HepG2 (cell line): ENCODE data around the gene PGK2. TPM values are rescaled to one million over a fixed set of nuclear protein-coding genes. Genes with fewer than 3 reads are reported as not detected.

Experiments
- CBX1 ChIP-seq: IDR thresholded peaks from one replicate; pipeline ENCODE4 v1.6.1; 2016; ENCODE audit warnings: antibody characterized with exemption, low read depth
- GATAD2A ChIP-seq: IDR thresholded peaks from 2 replicates; pipeline ENCODE4 v1.6.1; 2016
- HHEX ChIP-seq: IDR thresholded peaks from 2 replicates; pipeline ENCODE4 v1.6.1; 2016; ENCODE audit warnings: control low read depth
- JDP2 ChIP-seq: sonication (generic); formaldehyde crosslinking; IDR thresholded peaks from 2 replicates; pipeline ENCODE4 v1.8.1; 2022; ENCODE audit warnings: missing genetic modification reagents, borderline replicate concordance
- NFE2 ChIP-seq: sonication (generic); formaldehyde crosslinking; IDR thresholded peaks from 2 replicates; pipeline ENCODE4 v1.4.0; 2020; ENCODE audit warnings: missing genetic modification reagents
- PHB2 ChIP-seq: fragments of 450-650 bp; IDR thresholded peaks from 2 replicates; pipeline ENCODE4 v1.6.1; 2018; ENCODE audit not compliant: partially characterized antibody
- RFX3 ChIP-seq: IDR thresholded peaks from 2 replicates; pipeline ENCODE4 v1.6.1; 2016; ENCODE audit warnings: missing biosample characterization, missing genetic modification reagents
- SP1 ChIP-seq, 2 experiments: fragments of 450-650 bp in 1 of 2; sonication (generic) in 1 of 2; formaldehyde crosslinking in 1 of 2; IDR thresholded peaks; 2 replicates each; pipeline versions ENCODE4 v1.4.0 to v1.6.1; 2016 to 2020; ENCODE audit warnings: missing genetic modification reagents in 1 of 2
- SPEN ChIP-seq: sonication (generic); formaldehyde crosslinking; IDR thresholded peaks from 2 replicates; pipeline ENCODE4 v1.5.1; 2020; ENCODE audit warnings: low read depth, mild to moderate bottlenecking, missing genetic modification reagents
- TARDBP ChIP-seq: sonication (generic); formaldehyde crosslinking; IDR thresholded peaks from 2 replicates; pipeline ENCODE4 v1.8.0; 2022; ENCODE audit warnings: mild to moderate bottlenecking, missing genetic modification reagents
- TFDP2 ChIP-seq: sonication (generic); formaldehyde crosslinking; IDR thresholded peaks from 2 replicates; pipeline ENCODE4 v1.4.0; 2020; ENCODE audit warnings: missing genetic modification reagents
- ZNF12 ChIP-seq: sonication (generic); formaldehyde crosslinking; IDR thresholded peaks from 2 replicates; pipeline ENCODE4 v1.5.0; 2020; ENCODE audit warnings: missing genetic modification reagents
- ZNF616 ChIP-seq: sonication (generic); formaldehyde crosslinking; IDR thresholded peaks from 2 replicates; pipeline ENCODE4 v1.5.0; 2020; ENCODE audit warnings: low read depth, mild to moderate bottlenecking, missing genetic modification reagents
- ZNF639 ChIP-seq: conservative IDR thresholded peaks from 2 replicates; pipeline ENCODE4 v1.6.1; 2018; ENCODE audit warnings: missing genetic modification reagents
- polyA plus RNA-seq, 8 experiments: library from polyadenylated mRNA; depleted of rRNA in 3 of 8; stranded (reverse) in 7 of 8; unstranded in 1 of 8; fragments of >200 nt; fragmentation: Illumina TruSeq in 4 of 8; extraction: Trizol in 4 of 8; gene quantifications; 2 replicates each; pipeline versions ENCODE4 v1.2.1 to v1.2.3, GENCODE V29; 2011 to 2016; ENCODE audit warnings: low read depth in 4 of 8, missing spikeins in 1 of 8, mixed read lengths in 1 of 8; ENCODE audit not compliant: insufficient read depth in 1 of 8
- total RNA-seq, 5 experiments: library from RNA; depleted of rRNA; stranded (reverse); fragments of >200 nt; fragmentation: Illumina TruSeq; extraction: Trizol; gene quantifications; 2 replicates each; pipeline ENCODE4 v1.2.3, GENCODE V29; 2016; ENCODE audit warnings: low read depth in 1 of 5
- TF ChIP-seq, protein P1 (sequence below): IDR thresholded peaks from 2 replicates; pipeline ENCODE4 v1.6.1; 2016
- TF ChIP-seq, protein P2 (sequence below): sonication (generic); formaldehyde crosslinking; IDR thresholded peaks from 2 replicates; pipeline ENCODE4 v1.4.0; 2020; ENCODE audit warnings: mild to moderate bottlenecking, missing genetic modification reagents
- TF ChIP-seq, protein P3 (sequence below): sonication (generic); formaldehyde crosslinking; IDR thresholded peaks from 2 replicates; pipeline ENCODE4 v1.4.0; 2020; ENCODE audit warnings: mild to moderate bottlenecking, missing genetic modification reagents

The PGK2 gene
- total and polyA plus RNA-seq, 2 of the 13 experiments (the other 11 are each of a cell fraction or from before 2014, with no cell fraction given), result not detected

GRCh38 chr6:49766762-49767161 lies 20.3 kb downstream of the PGK2 start (continued):
- TF ChIP-seq ZNF639 (CRISPR knock-in tag) (no peak), TARDBP (CRISPR knock-in tag) (peak; percentile 33; the same call in 1 of the 2 replicates), TFDP2 (CRISPR knock-in tag) (peak; percentile 64), NFE2 (CRISPR knock-in tag) (no peak), ZNF616 (CRISPR knock-in tag) (no peak), GATAD2A (CRISPR knock-in tag) (peak; percentile 98), PHB2 (no peak), CBX1 (peak; percentile 69), SP1 (IDR thresholded peaks at IDR 0.05) (no peak), SP1 (CRISPR knock-in tag; IDR thresholded peaks at IDR 0.05) (no peak), JDP2 (CRISPR knock-in tag) (no peak), ZNF12 (CRISPR knock-in tag) (peak; percentile 83), HHEX (CRISPR knock-in tag) (0 out of 2 replicates have a peak, but pooled peaks have one; percentile 39), RFX3 (no peak), SPEN (CRISPR knock-in tag) (no peak)
- TF ChIP-seq, protein P1, sequence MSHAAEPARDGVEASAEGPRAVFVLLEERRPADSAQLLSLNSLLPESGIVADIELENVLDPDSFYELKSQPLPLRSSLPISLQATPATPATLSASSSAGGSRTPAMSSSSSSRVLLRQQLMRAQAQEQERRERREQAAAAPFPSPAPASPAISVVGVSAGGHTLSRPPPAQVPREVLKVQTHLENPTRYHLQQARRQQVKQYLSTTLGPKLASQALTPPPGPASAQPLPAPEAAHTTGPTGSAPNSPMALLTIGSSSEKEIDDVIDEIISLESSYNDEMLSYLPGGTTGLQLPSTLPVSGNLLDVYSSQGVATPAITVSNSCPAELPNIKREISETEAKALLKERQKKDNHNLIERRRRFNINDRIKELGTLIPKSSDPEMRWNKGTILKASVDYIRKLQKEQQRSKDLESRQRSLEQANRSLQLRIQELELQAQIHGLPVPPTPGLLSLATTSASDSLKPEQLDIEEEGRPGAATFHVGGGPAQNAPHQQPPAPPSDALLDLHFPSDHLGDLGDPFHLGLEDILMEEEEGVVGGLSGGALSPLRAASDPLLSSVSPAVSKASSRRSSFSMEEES, result no peak
- TF ChIP-seq, protein P2, sequence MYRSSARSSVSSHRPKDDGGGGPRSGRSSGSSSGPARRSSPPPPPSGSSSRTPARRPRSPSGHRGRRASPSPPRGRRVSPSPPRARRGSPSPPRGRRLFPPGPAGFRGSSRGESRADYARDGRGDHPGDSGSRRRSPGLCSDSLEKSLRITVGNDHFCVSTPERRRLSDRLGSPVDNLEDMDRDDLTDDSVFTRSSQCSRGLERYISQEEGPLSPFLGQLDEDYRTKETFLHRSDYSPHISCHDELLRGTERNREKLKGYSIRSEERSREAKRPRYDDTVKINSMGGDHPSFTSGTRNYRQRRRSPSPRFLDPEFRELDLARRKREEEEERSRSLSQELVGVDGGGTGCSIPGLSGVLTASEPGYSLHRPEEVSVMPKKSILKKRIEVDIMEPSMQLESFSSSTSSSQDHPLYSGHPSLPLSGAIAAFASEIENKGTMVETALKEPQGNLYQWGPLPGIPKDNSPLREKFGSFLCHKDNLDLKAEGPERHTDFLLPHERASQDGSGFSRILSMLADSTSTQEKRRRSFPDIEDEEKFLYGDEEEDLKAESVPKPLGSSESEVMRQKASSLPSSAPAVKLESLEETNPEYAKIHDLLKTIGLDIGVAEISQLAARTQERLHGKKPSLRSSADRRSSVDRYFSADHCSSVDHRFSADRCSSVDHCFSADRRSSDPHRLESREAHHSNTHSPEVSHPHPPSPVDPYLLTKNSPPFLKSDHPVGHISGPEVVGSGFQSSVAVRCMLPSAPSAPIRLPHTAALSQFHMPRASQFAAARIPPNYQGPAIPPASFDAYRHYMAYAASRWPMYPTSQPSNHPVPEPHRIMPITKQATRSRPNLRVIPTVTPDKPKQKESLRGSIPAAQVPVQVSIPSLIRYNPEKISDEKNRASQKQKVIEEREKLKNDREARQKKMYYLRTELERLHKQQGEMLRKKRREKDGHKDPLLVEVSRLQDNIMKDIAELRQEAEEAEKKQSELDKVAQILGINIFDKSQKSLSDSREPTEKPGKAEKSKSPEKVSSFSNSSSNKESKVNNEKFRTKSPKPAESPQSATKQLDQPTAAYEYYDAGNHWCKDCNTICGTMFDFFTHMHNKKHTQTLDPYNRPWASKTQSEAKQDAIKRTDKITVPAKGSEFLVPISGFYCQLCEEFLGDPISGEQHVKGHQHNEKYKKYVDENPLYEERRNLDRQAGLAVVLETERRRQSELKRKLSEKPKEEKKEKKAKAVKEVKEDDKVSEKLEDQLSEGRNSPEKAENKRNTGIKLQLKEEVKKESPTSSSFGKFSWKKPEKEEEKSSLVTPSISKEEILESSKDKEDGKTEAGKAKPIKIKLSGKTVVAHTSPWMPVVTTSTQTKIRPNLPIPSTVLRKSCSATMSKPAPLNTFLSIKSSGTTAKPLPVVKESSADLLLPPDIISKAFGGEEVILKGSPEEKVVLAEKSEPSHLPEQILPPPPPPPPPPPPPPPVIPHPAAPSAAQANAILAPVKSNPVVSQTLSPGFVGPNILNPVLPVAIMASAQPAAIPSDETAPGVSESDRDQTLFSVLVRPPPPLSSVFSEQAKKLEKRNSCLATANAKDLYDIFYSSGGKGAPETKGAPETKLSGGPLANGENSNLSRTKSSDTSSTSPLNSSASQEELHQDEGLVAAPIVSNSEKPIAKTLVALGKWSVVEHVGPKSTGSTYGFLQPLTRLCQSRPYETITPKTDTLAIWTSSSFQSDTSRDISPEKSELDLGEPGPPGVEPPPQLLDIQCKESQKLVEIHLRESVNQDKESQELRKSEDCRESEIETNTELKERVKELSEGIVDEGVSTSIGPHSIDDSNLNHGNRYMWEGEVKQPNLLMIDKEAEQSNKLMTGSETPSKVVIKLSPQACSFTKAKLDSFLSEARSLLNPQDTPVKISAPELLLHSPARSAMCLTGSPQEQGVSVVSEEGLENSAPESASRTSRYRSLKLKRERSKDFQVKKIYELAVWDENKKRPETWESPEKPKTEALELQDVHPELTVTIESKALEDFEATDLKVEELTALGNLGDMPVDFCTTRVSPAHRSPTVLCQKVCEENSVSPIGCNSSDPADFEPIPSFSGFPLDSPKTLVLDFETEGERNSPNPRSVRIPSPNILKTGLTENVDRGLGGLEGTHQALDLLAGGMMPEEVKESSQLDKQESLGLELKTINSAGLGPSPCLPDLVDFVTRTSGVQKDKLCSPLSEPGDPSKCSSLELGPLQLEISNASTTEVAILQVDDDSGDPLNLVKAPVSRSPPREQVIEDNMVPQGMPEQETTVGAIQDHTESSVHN (CRISPR knock-in tag), result no peak
- TF ChIP-seq, protein P3, sequence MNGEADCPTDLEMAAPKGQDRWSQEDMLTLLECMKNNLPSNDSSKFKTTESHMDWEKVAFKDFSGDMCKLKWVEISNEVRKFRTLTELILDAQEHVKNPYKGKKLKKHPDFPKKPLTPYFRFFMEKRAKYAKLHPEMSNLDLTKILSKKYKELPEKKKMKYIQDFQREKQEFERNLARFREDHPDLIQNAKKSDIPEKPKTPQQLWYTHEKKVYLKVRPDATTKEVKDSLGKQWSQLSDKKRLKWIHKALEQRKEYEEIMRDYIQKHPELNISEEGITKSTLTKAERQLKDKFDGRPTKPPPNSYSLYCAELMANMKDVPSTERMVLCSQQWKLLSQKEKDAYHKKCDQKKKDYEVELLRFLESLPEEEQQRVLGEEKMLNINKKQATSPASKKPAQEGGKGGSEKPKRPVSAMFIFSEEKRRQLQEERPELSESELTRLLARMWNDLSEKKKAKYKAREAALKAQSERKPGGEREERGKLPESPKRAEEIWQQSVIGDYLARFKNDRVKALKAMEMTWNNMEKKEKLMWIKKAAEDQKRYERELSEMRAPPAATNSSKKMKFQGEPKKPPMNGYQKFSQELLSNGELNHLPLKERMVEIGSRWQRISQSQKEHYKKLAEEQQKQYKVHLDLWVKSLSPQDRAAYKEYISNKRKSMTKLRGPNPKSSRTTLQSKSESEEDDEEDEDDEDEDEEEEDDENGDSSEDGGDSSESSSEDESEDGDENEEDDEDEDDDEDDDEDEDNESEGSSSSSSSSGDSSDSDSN, result no peak
